GM18517 (cell line): ENCODE data around the gene PTGER3.
A peak's percentile ranks its signal among the peaks of the same experiment; 100 is the strongest.
"Not testable (repeated sequence)": the region's sequence is repeated elsewhere in the genome, so short reads cannot be mapped to it uniquely, and the experiment has no call there.

Experiments used
- ATAC-seq: cut with Tn5 transposase; IDR thresholded peaks from one replicate; pipeline ENCODE4 v1.9.1; 2021; ENCODE audit warnings: mild to moderate bottlenecking, moderate library complexity; ENCODE audit not compliant: unreplicated experiment

PTGER3 gene

DNA sequence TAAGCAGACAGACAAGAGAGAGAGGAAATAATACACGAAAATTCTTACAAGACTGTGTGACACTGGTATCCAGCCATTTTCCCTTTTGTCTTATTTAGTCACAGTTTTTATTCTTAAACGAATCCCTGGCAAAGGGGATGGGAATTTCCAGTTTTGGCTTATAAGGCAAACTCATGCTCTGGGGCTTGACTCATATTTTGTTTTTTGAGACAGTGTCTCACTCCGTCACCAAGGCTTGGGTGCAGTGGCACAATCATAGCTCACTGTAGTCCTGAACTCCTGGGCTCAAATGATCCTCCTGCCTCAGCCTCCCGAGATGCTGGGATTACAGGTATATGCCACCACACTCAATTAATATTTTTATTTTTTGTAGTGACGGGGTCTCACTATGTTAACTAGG lies 31.9 kb downstream of the PTGER3 start:
- no peak for ATAC-seq

DNA sequence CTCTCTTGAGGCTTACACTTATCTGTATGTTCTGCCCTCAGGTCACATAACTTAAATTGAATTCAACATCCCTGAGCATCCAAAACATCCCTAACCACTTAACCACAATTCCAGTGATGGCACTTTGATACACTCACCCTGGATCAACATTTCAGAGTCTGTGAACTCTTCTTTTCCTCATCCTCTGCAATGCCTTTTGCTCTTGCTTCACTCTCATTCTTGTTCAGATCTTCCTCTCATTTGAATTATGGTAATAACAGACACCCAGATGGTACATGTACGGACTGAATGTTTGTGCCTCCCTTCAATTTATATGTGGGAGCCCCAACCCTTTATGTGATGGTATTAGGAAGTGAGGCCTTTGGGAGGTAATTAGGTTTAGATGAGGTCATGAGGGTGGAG lies 33.4 kb downstream of the PTGER3 start:
- ATAC-seq = no peak

GRCh38 chr1:71002709-71003475 lies 44.7 kb downstream of the PTGER3 start:
- no peak for ATAC-seq

GRCh38 chr1:71001624-71002023 lies 46.0 kb downstream of the PTGER3 start:
- no peak for ATAC-seq

DNA sequence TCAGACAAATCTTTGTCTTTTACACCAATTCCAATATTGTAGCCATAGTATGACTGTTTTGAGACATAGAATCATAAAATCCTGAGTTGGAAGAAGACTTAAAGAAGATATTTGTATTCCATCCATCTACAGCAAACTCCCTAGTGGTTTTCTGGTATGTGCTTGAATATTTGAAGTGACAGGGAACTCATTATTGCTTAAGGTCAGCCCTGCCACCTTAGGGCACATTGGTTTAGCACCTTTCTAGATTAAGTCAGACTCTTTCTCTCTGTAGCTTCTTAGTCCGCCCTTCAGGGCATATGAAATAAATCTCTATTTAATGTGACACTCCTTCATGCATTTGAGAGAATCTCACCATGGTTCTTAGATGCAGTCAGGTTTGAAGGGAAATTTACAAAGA lies 49.8 kb downstream of the PTGER3 start:
- ATAC-seq = no peak

GRCh38 chr1:70994753-70995268 lies 52.8 kb downstream of the PTGER3 start:
- ATAC-seq = no peak

DNA sequence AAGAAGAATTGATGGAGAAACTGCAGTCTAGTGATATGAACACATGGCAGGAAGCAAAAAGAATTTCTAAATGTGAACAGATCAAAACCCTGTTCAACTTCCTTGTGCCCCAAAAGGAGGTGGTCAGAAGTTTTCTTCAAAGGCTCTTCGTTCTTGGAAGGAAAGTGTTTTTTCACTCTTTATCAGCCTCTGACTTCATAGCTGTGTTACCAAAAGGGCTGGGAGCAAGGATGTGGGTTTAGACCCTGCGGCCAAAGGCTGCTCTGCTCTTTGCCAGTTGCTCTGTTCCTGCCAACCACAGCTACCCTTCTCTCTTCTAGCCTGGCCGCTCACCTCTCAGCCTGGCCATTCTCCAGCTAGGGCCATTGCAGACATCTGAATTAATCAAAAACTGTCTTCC lies 53.8 kb downstream of the PTGER3 start:
- no peak for ATAC-seq

DNA sequence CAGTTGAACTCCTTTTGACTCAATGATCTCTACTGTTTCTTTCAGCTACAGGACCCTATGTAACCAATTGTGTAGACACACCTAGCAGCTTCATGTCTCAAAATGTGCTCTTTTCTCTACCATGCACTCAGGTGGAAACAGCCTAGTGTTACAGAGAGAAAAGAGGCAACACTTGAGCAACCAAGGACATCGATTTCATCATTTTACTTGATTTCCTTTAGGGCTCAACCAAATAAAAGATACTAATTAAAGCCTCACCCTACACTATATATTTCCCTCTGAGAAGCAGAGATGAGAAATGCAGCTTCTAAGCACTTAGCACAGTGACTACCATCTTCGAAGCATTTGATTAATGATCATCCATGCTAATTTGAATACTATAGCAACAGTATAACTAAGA lies 55.1 kb downstream of the PTGER3 start:
- ATAC-seq = no peak

GRCh38 chr1:70990469-70991253 lies 57.0 kb downstream of the PTGER3 start:
- ATAC-seq = no peak

DNA sequence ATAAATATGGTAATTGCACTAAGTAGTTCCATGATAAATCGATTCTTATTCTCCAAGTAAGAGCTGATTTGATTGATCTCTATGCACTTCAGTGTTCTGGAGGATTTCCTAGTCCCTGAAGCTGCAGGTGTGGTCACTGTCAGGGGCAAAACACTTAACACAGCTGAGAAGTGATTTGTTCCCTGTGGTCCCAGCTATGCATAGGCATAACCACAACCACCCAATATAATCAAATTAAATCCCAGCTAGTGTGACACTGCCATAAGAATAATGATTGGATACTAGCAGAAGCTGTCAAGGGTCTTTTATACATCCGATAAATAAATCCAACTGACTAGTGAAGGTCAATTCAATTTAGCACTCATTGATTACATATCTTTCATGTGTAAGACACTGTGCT lies 60.1 kb downstream of the PTGER3 start:
- ATAC-seq = no peak

- not testable (repeated sequence) for ATAC-seq
Observed at GRCh38 chr1:70985776-70986225, 61.8 kb downstream of the PTGER3 start.

- ATAC-seq = not testable (repeated sequence)
Observed at GRCh38 chr1:70985278-70985677, 62.3 kb downstream of the PTGER3 start.

- no peak for ATAC-seq
Observed at GRCh38 chr1:70980361-70980760, 67.3 kb downstream of the PTGER3 start.

DNA sequence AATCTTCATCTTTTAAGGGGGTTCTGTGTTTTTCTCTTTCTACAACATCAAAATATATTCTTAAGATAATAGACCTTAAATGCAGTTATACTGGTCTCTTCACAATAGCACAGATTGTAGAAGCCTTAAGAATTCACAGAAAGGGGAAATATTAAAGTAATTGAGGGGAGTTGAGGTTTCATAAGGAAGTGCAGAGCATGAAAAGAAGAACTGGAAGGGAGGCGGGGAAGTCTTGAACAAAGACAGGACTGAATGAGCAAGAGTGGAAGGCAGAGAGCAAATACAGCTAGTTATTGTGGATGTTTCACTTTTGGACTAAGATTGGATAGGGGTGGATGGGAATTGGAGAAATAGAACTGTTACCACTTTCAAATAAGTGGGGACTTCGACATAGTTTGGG lies 67.7 kb downstream of the PTGER3 start:
- no peak for ATAC-seq

DNA sequence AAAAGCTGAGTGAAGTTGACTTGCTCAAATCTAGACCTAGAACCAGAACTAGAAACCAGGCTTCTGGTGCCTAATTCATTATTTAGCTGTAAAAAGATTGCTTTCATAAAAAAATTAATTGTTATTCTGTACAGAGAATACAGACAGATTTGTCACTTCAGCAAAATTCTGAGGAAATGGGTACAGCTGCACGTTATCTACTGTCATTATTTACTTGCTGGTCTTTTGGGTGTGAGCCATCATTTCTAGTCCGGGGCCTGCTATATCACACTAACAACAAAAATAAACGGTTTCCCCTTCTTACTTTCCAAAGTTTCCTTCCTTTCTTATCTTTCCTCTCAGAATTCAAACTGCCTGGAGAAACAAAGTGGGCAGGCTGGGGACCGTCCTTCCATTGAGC lies 68.3 kb downstream of the PTGER3 start:
- no peak for ATAC-seq

GRCh38 chr1:70978623-70979022 lies 69.0 kb downstream of the PTGER3 start:
- no peak for ATAC-seq

GRCh38 chr1:70977575-70977974 lies 70.0 kb downstream of the PTGER3 start:
- ATAC-seq = no peak

DNA sequence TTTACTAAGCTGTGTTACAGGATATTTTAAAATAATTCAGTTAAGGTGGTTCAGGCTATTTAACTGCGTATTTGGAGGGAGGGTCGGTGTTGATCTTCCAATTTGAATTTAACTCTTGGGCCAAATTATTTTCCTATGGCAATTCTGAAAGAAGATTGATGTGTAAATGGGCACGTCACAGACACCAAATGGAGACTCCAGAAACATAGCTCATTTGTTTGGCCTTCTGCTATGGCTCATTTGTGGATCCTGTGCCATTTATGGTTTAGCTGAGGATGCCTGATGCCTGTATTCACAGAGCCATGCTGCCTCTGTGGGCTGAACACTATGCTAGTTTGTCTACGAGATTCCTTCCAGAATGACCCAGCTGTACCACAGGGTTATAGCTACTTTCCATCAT lies 70.6 kb downstream of the PTGER3 start:
- ATAC-seq = no peak

DNA sequence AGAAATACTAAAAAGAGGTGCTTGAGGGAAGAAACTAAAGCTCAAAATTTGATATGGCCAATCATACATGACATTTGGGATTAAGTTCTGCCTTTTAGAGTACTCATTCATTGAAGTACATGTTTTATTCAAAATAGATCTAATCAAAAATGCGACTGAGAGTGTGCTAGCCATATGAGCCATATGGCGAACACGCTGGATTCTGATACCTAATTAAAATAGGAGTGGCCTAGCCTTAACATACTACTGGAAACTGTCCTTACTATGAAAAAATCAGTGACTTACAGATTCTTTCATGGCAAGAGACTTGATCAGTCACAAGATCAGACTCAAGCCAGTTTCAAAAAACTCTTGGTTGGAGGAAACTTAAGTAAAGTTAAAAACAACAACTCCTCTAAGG lies 73.9 kb downstream of the PTGER3 start:
- ATAC-seq = no peak

- ATAC-seq = no peak
Observed at GRCh38 chr1:70970407-70970806, 77.2 kb downstream of the PTGER3 start.

GRCh38 chr1:70966018-70966638 lies 81.5 kb downstream of the PTGER3 start:
- ATAC-seq = peak; percentile 59

DNA sequence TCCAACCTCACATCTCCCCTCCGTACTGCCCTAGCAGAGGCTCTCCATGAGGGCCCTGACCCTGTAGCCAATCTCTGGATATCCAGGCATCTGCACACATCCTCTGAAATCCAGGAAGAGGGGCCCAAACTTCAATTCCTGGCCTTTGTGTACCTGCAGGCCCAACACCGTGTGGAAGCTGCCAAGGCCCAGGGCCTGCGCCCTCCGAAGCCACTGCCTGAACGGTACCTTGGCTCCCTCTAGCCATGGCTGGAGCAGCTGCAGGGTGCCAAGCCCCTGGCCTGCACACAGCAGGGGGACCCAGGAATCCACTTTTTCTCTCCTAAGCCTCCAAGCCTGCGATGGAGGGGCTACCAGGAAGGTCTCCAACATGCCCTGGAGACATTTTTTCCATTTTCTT lies 84.2 kb downstream of the PTGER3 start:
- no peak for ATAC-seq
